Cortex of kidney (tissue), 1 donor: ENCODE measurements around the gene PRR36.

ENCODE experiments used
- DNase-seq: peaks from one replicate; lab custom pipeline; 2025; lab: John Stamatoyannopoulos, UW

Gene PRR36

DNA sequence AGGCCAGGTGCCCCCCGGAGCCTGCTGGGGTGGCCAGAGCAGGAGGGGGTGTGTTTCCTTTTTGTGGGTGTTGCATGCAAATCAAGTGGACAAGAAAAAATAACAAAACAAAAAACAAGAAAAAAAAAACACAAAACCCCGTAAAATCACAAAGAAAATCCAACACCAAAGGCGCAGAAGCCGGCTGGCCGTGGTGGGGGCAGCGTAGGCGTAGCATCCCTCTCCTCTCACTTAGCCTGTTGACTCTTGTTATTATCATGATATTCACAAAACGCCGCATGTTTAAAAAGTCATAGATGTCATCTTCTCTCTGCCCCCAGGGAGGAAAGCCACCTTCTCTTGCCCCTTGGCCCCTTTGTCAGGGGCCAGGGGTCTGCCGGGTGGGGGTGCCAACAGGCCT, 39.5 kb upstream of the PRR36 start:
- no peak for DNase-seq

GRCh38 chr19:7912697-7913564, 38.7 kb upstream of the PRR36 start:
- DNase-seq, result no peak

GRCh38 chr19:7912144-7912696, 38.0 kb upstream of the PRR36 start:
- DNase-seq, result no peak

DNA sequence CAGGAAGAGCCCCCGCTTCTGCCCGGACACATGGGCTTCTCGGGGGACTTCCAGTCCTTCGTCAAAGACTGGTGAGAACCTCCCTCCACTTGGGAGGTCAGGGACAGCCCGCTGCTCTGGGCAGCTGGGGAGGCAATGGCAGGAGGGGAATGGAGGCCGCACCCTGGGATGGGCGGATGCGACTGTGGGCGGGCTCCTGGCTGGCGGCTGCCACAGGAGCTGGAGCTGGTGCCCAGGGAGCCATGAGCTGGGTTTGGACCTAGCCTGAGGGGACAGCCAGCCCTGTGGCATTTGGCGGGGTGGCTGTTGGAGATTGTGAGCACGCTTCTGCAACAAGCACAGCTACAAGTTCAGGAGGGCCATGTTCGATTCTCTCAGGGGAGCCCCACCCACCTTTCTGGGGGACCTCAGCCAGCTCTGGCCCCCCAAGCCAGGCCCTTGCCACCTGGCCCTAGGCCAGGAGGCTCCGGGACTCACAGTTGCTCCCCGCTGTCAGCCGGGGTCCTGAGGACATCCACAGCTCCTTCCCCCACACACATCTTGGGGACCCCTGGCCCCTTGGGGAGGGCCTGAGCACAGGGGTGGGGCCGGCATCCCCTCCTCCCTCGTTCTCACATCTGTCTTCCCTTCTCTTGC, 37.4 kb upstream of the PRR36 start:
- no peak for DNase-seq

GRCh38 chr19:7910321-7911161, 36.4 kb upstream of the PRR36 start:
- DNase-seq, result no peak

GRCh38 chr19:7909471-7910067, 35.4 kb upstream of the PRR36 start:
- DNase-seq, result no peak

GRCh38 chr19:7908742-7909461, 34.7 kb upstream of the PRR36 start:
- no peak for DNase-seq

DNA sequence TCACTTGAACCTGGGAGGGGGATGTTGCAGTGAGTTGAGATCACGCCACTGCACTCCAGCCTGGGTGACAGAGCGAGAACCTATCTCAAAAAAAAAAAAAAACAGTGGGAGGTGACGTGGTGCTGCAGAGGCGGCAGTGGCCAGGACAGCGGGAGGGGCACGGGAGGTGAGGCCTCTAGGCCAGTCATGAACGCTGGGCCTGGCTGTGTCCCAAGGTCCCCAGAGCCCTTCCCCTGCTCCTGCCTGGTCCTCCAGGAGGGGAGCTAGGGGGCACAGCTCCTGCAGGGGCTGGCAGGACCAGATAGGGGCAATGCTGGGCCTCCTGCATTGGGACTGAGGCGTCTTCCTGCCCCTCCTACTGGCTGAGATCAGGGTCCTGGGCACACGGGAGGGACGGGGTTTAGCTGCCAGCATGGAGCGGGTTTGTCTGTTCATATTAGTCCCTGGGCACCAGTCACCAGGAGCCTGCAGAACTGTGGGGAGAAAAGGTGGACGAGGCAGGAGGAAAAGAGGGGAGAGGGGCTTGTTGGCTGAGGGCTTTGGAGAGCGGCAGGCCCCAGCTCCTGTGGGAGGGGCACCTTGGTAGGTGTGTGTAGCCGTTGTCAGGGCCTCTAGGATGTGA, 34.0 kb upstream of the PRR36 start:
- DNase-seq, result no peak

GRCh38 chr19:7907544-7907943, 33.4 kb upstream of the PRR36 start:
- no peak for DNase-seq

DNA sequence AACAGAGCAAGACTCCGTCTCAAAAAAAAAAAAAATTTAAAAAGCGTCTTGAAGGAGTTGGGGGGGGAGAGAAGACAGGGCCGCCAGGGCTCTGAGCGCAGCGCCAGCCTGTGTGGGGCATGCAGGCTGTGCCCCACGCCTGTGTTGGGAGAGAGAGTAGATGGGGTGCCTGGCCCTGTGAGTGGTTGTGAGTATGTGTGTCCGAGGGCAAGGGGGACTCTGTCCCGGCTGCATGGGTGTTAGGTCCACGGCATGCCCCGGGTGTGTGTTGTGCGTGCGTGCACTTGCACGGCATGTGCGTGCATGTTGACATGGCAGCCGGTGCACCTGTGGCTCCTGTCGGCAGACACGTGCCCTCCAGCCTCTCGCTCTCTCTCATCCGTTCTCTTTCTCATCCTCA, 32.9 kb upstream of the PRR36 start:
- no peak for DNase-seq

DNA sequence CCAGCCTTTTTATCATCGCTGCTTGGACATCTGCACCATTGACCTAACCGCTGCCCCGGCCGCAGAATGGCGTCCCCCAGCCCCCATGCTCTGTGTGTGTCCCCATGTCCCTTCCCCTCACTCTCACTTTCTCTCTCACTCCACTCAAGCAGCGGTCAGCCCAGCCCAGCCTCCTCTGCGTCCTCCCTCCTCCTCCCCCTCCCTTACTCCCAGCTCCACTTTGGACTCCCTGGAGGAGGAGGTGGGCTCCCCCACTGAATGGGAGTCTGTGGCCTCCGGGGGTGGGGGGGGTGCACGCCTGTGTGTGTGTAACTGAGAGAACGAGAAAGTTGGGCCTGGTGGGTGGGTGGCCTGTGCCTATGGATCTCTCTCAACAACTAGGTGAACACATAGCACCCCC, 31.7 kb upstream of the PRR36 start:
- DNase-seq, result no peak

GRCh38 chr19:7905268-7905667, 31.1 kb upstream of the PRR36 start:
- DNase-seq, result no peak

- no peak for DNase-seq
These were observed 30.2 kb upstream of the PRR36 start for GRCh38 chr19:7904074-7905020.

DNA sequence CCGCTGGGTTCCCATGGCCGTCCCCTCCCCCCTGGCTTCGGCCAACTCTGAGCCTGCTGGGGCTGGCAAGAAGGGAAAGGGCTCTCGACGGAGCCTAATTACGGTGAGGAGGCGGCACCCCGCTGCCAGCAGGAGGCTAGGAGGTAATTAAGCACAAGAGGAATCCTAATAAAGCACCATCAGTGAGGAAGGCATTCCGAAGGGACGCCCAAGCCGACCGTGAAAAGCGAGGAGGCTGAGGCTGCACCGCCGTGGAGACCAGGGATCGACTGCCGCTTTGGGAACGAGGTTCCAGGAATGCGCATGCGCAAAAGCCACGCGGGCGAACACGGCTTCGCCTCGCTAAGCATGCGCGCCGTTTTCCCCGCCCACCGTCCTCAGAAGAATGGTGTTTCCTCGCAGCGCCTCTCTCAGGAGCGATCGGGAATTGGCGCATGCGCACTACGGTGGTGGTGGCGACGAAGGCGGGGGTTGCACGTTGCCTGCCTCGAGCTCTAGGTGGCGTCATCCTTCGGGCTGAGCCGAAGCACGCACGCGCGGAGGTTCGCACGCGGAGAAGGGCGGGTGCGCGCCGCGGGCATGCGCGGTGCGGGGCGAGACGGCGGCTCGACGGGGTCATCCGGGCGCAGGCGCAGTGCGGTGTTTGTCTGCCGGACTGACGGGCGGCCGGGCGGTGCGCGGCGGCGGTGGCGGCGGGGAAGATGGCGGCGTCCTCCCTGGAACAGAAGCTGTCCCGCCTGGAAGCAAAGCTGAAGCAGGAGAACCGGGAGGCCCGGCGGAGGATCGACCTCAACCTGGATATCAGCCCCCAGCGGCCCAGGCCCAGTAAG, 29.3 kb upstream of the PRR36 start, which contains the start of gene MAP2K7:
MAP2K7 (plus strand) TSS at position 634 of the 830 bp plus-strand sequence; CDS start at position 702, 68 bp downstream.
- peak; percentile 96 for DNase-seq

DNA sequence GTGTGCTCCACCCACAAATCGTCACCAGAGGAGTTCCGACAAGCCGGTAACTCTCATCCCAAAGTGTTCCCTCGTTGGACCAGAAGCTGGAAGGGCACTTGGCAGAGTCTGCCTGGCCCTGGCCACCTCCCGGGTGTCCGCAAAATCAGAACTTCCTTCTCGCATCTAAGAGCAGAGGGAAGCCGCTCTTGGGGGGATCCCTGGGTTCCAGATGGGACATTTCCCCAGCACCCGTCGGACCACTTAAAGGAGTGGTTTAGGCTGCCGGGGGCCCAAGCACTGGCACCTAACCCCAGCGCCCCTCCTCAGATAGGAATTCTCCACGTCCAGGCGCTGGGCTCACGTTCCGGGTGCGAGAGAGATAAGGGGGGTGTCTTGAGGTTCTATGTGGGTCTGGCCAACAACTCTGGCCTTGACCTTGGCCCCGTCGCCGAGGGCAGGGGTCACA, 28.6 kb upstream of the PRR36 start:
- no peak for DNase-seq

GRCh38 chr19:7901337-7901736, 27.1 kb upstream of the PRR36 start:
- DNase-seq, result no peak

DNA sequence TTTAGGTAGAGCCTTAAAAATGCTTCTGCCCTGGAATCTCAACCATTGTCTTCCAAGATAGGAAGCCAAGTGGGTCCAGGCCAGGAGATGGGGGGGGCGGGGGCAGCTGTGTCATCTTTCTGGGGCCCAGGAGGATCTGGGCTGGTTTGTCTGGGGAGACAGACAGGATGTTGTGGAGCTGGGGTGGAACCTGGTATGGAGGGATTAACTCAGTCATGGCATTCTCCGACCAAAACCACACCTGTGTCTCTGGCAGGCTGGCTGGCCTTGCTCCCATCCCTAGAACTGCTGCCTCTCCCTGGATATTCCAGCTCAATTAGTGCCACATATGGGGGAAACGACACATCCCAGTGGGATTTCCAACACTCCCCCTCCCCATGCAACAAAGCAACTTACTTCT, 26.7 kb upstream of the PRR36 start:
- DNase-seq, result no peak

- no peak for DNase-seq
These were observed 26.2 kb upstream of the PRR36 start for GRCh38 chr19:7900401-7900870.
